PC-3 (cell line): ENCODE results near the gene TMEM200C. TPM values are rescaled to one million over a fixed set of nuclear protein-coding genes. Genes with fewer than 3 reads are reported as not detected.

Source experiments
- ATAC-seq: fragments of 200-7000 bp; cut with Tn5 transposase; 2 replicates; pipeline ENCODE4 v1.9.1; 2020; ENCODE audit warnings: mild to moderate bottlenecking, moderate library complexity
- Bru-seq: library from RNA; stranded (reverse); fragments of 400-500 nt; gene quantifications from one replicate; lab custom pipeline; 2021; lab: Mats Ljungman, UMichigan
- BruChase-seq, 2 experiments: library from RNA; stranded (reverse); fragments of 400-500 nt; gene quantifications; one replicate each; lab custom pipeline; 2021; lab: Mats Ljungman, UMichigan
- BruUV-seq: library from RNA; stranded (reverse); fragments of 400-500 nt; replicated peaks from 2 replicates; lab custom pipeline; 2021; lab: Mats Ljungman, UMichigan
- CTCF ChIA-PET: fragments of 300-600 bp; sonication (Branson Sonifier 250); formaldehyde crosslinking; loops from one replicate; lab custom pipeline; 2022; ENCODE audit warnings: antibody characterized with exemption; lab: Charles Lee
- POLR2A ChIA-PET: fragments of 300-600 bp; sonication (Branson Sonifier 250); formaldehyde crosslinking; loops from one replicate; lab custom pipeline; 2022; ENCODE audit warnings: antibody characterized with exemption; ENCODE audit not compliant: unreplicated experiment; lab: Charles Lee
- DNase-seq: peaks from one replicate; pipeline ENCODE4 v3.0.0-alpha.2; 2015
- H2AFZ ChIP-seq: fragments of 300-600 bp; sonication (generic); 2 replicates; pipeline ENCODE4 v1.6.0; 2016; ENCODE audit warnings: antibody characterized with exemption, low read length
- H3F3A ChIP-seq: fragments of 300-600 bp; sonication (generic); one replicate; pipeline ENCODE4 v1.6.0; 2017; ENCODE audit warnings: antibody characterized with exemption, low read length, control low read depth, mild to moderate bottlenecking; ENCODE audit not compliant: unreplicated experiment
- H3K27ac ChIP-seq: fragments of 300-600 bp; sonication (generic); 2 replicates; pipeline ENCODE4 v1.5.1; 2016; ENCODE audit warnings: mild to moderate bottlenecking, low read length
- H3K27me3 ChIP-seq: fragments of 300-600 bp; sonication (generic); 2 replicates; pipeline ENCODE4 v1.6.1; 2016; ENCODE audit warnings: low read length, mixed read lengths
- H3K36me3 ChIP-seq: fragments of 300-600 bp; sonication (generic); 2 replicates; pipeline ENCODE4 v1.6.1; 2016; ENCODE audit warnings: low read depth, mixed run types, low read length, mixed read lengths
- H3K4me1 ChIP-seq: fragments of 300-600 bp; sonication (generic); 2 replicates; pipeline ENCODE4 v1.5.1; 2016; ENCODE audit warnings: low read length; ENCODE audit not compliant: insufficient read depth
- H3K4me2 ChIP-seq: fragments of 300-600 bp; sonication (generic); 2 replicates; pipeline ENCODE4 v1.6.0; 2016; ENCODE audit warnings: low read length
- H3K4me3 ChIP-seq: fragments of 300-600 bp; sonication (generic); 2 replicates; pipeline ENCODE4 v1.5.1; 2016; ENCODE audit warnings: mild to moderate bottlenecking, low read length, mixed read lengths
- H3K79me2 ChIP-seq: fragments of 300-600 bp; sonication (generic); 2 replicates; pipeline ENCODE4 v1.6.1; 2017; ENCODE audit warnings: low read length, mixed read lengths
- H3K9ac ChIP-seq: fragments of 300-600 bp; sonication (generic); 2 replicates; pipeline ENCODE4 v1.6.0; 2016; ENCODE audit warnings: mild to moderate bottlenecking, low read length
- H3K9me2 ChIP-seq: fragments of 300-600 bp; sonication (generic); replicated peaks from 2 replicates; pipeline ENCODE4 v1.6.1; 2016; ENCODE audit warnings: mixed run types, low read length, mixed read lengths
- H3K9me3 ChIP-seq: fragments of 300-600 bp; sonication (generic); 2 replicates; pipeline ENCODE4 v1.6.1; 2016; ENCODE audit warnings: low read length, mixed read lengths
- H4K20me1 ChIP-seq: fragments of 300-600 bp; sonication (generic); 2 replicates; pipeline ENCODE4 v1.6.1; 2016; ENCODE audit warnings: low read length, mixed read lengths
- CTCF ChIP-seq: fragments of 300-600 bp; sonication (generic); conservative IDR thresholded peaks from 2 replicates; pipeline ENCODE4 v1.5.1; 2017; ENCODE audit warnings: antibody characterized with exemption, low read depth, mild to moderate bottlenecking, low read length
- EZH2 ChIP-seq: fragments of 300-600 bp; sonication (generic); IDR thresholded peaks from one replicate; pipeline ENCODE4 v1.6.1; 2017; ENCODE audit warnings: antibody characterized with exemption, mild to moderate bottlenecking, low read length; ENCODE audit not compliant: unreplicated experiment
- EZH2phosphoT487 ChIP-seq: fragments of 300-600 bp; sonication (generic); IDR thresholded peaks from 2 replicates; pipeline ENCODE4 v1.6.1; 2018; ENCODE audit warnings: mild to moderate bottlenecking, antibody characterized with exemption, low read length, borderline replicate concordance
- intact Hi-C: fragments of 100-400 bp; cut with micrococcal nuclease; formaldehyde crosslinking; loops from 2 replicates; pipeline ENCODE4 v1.9.0; 2023
- long read RNA-seq: library from polyadenylated mRNA; unstranded; transcript quantifications from one replicate; pipeline ENCODE4 v2.0.0, GENCODE V29; 2021; ENCODE audit not compliant: unreplicated experiment
- total RNA-seq: library from RNA; depleted of rRNA; stranded (reverse); fragments of >200 nt; gene quantifications from 2 replicates; pipeline ENCODE4 v1.2.3, GENCODE V29; 2014; rRNA removed

TMEM200C gene
- total RNA-seq, result 6.5 and 9.8 TPM in 2 replicates
- percentile 59 among the genes with signal in this experiment for Bru-seq, nascent RNA
- percentile 68 among the genes with signal in this experiment for BruChase-seq, experiment 1, labeled RNA remaining after a 6-hour chase
- BruChase-seq, experiment 2, labeled RNA remaining after a 2-hour chase, result percentile 66 among the genes with signal in this experiment
- long read RNA-seq, full-length matches to known transcripts, result 5 of 26 reads
- long read RNA-seq, partial matches to known transcripts, result 10 of 26 reads
- long read RNA-seq, other reads (novel, unspliced or antisense), result 11 of 26 reads

DNA sequence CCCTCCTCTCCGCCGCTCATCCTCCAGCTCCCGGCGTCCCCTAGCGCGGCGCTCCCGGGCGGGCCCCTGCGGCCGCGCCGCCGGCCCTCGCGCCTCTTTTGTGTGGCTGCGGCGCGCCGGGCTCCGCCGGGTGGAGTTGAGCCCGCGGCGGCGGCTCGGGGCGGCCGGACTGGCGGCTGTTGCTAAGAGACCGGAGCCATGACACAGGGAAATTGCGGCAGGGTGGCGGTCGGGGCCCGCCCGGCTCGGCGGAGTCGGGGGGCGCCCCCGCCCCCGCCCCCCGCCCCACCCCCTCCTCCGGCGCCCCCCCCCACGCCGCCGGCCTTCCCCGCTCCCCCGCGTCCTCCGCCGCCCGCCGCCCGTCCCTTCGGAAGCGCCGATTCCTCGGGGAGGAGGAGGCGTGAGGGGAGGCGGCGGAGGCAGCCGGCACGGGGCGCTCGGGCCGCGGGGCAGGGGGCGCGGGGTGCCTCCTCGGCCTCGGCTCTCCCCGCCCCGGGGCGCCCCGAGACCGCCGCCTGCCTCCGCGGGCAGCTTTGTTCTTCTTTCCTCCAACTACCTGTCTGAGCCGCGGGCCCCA, at the start of gene TMEM200C:
TMEM200C (minus strand) TSS at position 224 of the 577 bp plus-strand sequence. CDS start 3,459 bp downstream, outside the sequence.
- Histone ChIP-seq H4K20me1 (no peaks in the 10 kb centered on the region), H2AFZ (peak within 1 kb of the TSS; percentile 68), H3K79me2 (peaks cover 14% of the 10 kb centered on the region), H3K4me1 (peaks cover 12% of the 10 kb centered on the region), H3K4me2 (peak within 1 kb of the TSS; percentile 79), H3F3A (no peaks in the 10 kb centered on the region), H3K9ac (peak within 1 kb of the TSS; percentile 61), H3K4me3 (peak within 1 kb of the TSS; percentile 68), H3K9me3 (no peaks in the 10 kb centered on the region), H3K36me3 (no peaks in the 10 kb centered on the region), H3K27me3 (peaks cover 33% of the 10 kb centered on the region), H3K9me2 (no peaks in the 10 kb centered on the region), H3K27ac (0 out of 2 replicates have a peak within 1 kb of the TSS, but pooled peaks have one; percentile 4)
- CTCF ChIA-PET, result no interaction called here
- BruUV-seq, result no TSS peak
- ATAC-seq (peak; percentile 30), DNase-seq (peak; percentile 37)
- POLR2A ChIA-PET, result no interaction called here
- TF ChIP-seq EZH2, result no peak
- no peak for TF ChIP-seq CTCF
- TF ChIP-seq EZH2phosphoT487, result no peak
- intact Hi-C loops, result loop anchor here (5.0 to 10.0 kb wide), 2 partner anchors 457 to 839 kb away; no protein-coding TSS in a partner anchor

DNA sequence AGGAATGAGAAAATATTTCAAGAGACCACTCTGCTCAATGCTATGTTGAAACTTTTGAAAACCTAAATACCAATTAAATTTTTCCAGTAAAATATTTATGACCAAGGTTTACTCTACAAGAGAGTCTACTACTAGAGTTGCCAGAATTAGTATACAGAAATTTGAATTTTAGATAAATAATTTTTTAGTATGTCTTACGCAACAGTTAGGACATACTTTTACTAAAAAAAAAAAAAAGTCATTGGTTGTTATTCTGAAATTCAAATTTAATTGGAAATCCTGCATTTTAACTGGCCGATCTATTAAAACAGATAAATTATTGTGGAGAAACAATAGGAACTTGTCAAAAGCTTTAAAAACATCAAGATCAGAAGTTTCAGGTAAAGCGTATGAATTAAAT, 49.1 kb upstream of the TMEM200C start:
- H3K27ac ChIP-seq, result no peak overlapping the region
- DNase-seq (no peak), ATAC-seq (no peak)
- no peaks in the 10 kb centered on the region for H3K9me2 ChIP-seq
- H3K4me2 ChIP-seq, result no peak overlapping the region
- H4K20me1 ChIP-seq, result no peaks in the 10 kb centered on the region
- H3K79me2 ChIP-seq, result no peaks in the 10 kb centered on the region
- no peaks in the 10 kb centered on the region for H3K9me3 ChIP-seq
- H3K9ac ChIP-seq, result no peak overlapping the region
- H3K27me3 ChIP-seq, result no peaks in the 10 kb centered on the region
- ChIA-PET CTCF (no interaction called here), POLR2A (no interaction called here)
- no peak for TF ChIP-seq EZH2
- no peak for TF ChIP-seq EZH2phosphoT487
- TF ChIP-seq CTCF, result no peak
- no peak overlapping the region for H3K4me3 ChIP-seq
- H3F3A ChIP-seq, result no peaks in the 10 kb centered on the region
- H3K36me3 ChIP-seq, result no peaks in the 10 kb centered on the region
- intact Hi-C loops, result no loop called here
- no peak overlapping the region for H2AFZ ChIP-seq
- no TSS peak for BruUV-seq
- H3K4me1 ChIP-seq, result no peaks in the 10 kb centered on the region

DNA sequence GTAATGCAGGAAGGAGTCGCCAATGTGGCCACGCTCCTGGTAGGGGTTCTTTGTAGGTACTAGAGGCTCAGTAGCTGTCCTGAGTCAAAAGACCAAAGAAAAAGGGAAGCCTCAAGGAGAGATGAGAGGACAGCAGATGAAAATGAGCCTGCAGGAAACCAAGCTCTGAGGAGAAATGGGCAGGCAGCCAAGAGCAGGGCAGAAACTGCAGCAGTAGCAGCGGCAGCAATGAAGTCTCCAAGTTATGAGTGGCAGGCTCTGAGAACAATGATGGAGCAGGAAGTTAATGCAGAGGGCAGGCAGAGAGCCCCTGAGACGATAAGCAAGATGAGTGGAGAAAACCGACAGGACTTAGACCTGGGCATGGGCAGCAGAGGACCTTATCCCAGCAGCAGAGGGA, 48.2 kb upstream of the TMEM200C start:
- ChIA-PET CTCF (no interaction called here), POLR2A (no interaction called here)
- Histone ChIP-seq H3K79me2 (no peaks in the 10 kb centered on the region), H3K4me2 (no peak overlapping the region), H3K27ac (no peak overlapping the region), H3F3A (no peaks in the 10 kb centered on the region), H3K9ac (no peak overlapping the region), H3K4me1 (no peaks in the 10 kb centered on the region), H3K9me2 (no peaks in the 10 kb centered on the region), H4K20me1 (no peaks in the 10 kb centered on the region), H3K9me3 (no peaks in the 10 kb centered on the region), H3K27me3 (no peaks in the 10 kb centered on the region), H3K4me3 (no peak overlapping the region), H3K36me3 (no peaks in the 10 kb centered on the region), H2AFZ (no peak overlapping the region)
- no peak for DNase-seq
- intact Hi-C loops, result no loop called here
- TF ChIP-seq CTCF (no peak), EZH2phosphoT487 (no peak), EZH2 (no peak)
- no TSS peak for BruUV-seq
- ATAC-seq, result no peak
